ENCODE results near the gene TYW3. TPM values are rescaled to one million over a fixed set of nuclear protein-coding genes. Genes with fewer than 3 reads are reported as not detected.

Gene TYW3
- total and polyA plus RNA-seq, 2 of the 8 experiments (the other 6 are each of a cell fraction or from before 2014, with no cell fraction given), result 6.9 to 31.4 TPM

- H3K9me3 ChIP-seq (ENCODE audit: insufficient read depth in 2 of 2, low read depth in 1 of 2, low read length in 1 of 2), result no peaks in the 10 kb centered on the region
- no peak overlapping the region for H4K8ac ChIP-seq (ENCODE audit: extremely low read depth, insufficient read depth, low read length)
- no peak overlapping the region for H4K5ac ChIP-seq (ENCODE audit: insufficient read length, low read depth, low read length)
- no peaks in the 10 kb centered on the region for H3K27me3 ChIP-seq (replicated peaks in 1 of 4; ENCODE audit: control insufficient read depth in 3 of 4, extremely low read depth in 1 of 4, insufficient read depth in 3 of 4, low read length in 3 of 4)
- H3K18ac ChIP-seq (ENCODE audit: extremely low read depth, low read length), result no peak overlapping the region
- no peak overlapping the region for H3K14ac ChIP-seq (ENCODE audit: insufficient read length)
- no peak overlapping the region for H3K9ac ChIP-seq (replicated peaks in 1 of 4; ENCODE audit: extremely low read depth in 1 of 4, low read depth in 3 of 4, low read length in 3 of 4)
- no peak overlapping the region for H2BK120ac ChIP-seq (replicated peaks; ENCODE audit: low read depth, low read length)
- no peaks in the 10 kb centered on the region for H3K79me2 ChIP-seq (ENCODE audit: control insufficient read depth in 1 of 2, insufficient read depth in 2 of 2, low read length in 2 of 2)
- CTCF ChIA-PET (ENCODE audit: partially characterized antibody), result interaction anchor here (0.7 to 1.2 kb wide), 3 partner anchors 8 to 439 kb away, joined by 3 to 4 read pairs (median 3); no protein-coding TSS in a partner anchor
- POLR2A ChIA-PET (ENCODE audit: partially characterized antibody), result no interaction called here
- peaks cover 0 to 14% (median 3%) of the 10 kb centered on the region in 4 experiments; a peak in 3 of 8 replicates for H3K36me3 ChIP-seq (ENCODE audit: control insufficient read depth in 2 of 4, insufficient read depth in 4 of 4, low read length in 3 of 4)
- H2AK5ac ChIP-seq (ENCODE audit: low read depth, low read length), result no peak overlapping the region
- no peak overlapping the region for H3K4me2 ChIP-seq (ENCODE audit: insufficient read depth in 1 of 2, low read depth in 2 of 2, low read length in 2 of 2)
- no peak overlapping the region for H2BK12ac ChIP-seq (ENCODE audit: low read depth, low read length)
- no peak overlapping the region for H2AFZ ChIP-seq (ENCODE audit: low read length)
- no peak overlapping the region for H3K56ac ChIP-seq (replicated peaks; ENCODE audit: insufficient read length, low read depth, low read length)
- no peak overlapping the region for H2BK15ac ChIP-seq (ENCODE audit: low read length)
- WGBS, 2 experiments (ENCODE audit: extremely low coverage in 1 of 2, insufficient coverage in 1 of 2, insufficient read length in 1 of 2, insufficient replicate concordance in 2 of 2, low coverage in 1 of 2, low lambda C conversion rate in 2 of 2, missing lambda C conversion rate in 1 of 2), result 91% methylated on average over 4 of the region's 4 CpGs; no CpG with 5 or more reads in 1 of the 2 experiments
- no peaks in the 10 kb centered on the region for H3K23me2 ChIP-seq (ENCODE audit: low read depth, low read length)
- H4K20me1 ChIP-seq (replicated peaks in 1 of 2; ENCODE audit: control insufficient read depth in 1 of 2, insufficient read depth in 2 of 2, low read length in 2 of 2), result no peaks in the 10 kb centered on the region
- H3K4ac ChIP-seq (replicated peaks; ENCODE audit: insufficient read length, low read depth, low read length), result no peak overlapping the region
- H3K23ac ChIP-seq (ENCODE audit: insufficient read length), result no peak overlapping the region
- H4K91ac ChIP-seq (replicated peaks; ENCODE audit: insufficient read length, low read length), result no peak overlapping the region
- H3K27ac ChIP-seq (ENCODE audit: low read depth, low read length), result no peak overlapping the region
- no peak overlapping the region for H3K4me3 ChIP-seq (ENCODE audit: extremely low read depth in 1 of 4, insufficient read depth in 2 of 4, low read depth in 3 of 4, low read length in 4 of 4)
- DNase-seq (ENCODE audit: low read depth in 1 of 2, low spot score in 2 of 2) (no peak), FAIRE-seq (no peak)
- no peaks in the 10 kb centered on the region for H3K79me1 ChIP-seq (ENCODE audit: low read depth, low read length)
- H3K4me1 ChIP-seq (replicated peaks in 1 of 4; ENCODE audit: control insufficient read depth in 3 of 4, insufficient read depth in 4 of 4, low read length in 3 of 4), result no peaks in the 10 kb centered on the region
- H2BK20ac ChIP-seq (ENCODE audit: low read length), result no peak overlapping the region
- no peak overlapping the region for H2BK5ac ChIP-seq (ENCODE audit: low read depth, low read length)
- TF ChIP-seq YY1 (IDR thresholded peaks at IDR 0.05; ENCODE audit: low read depth, low read length), result no peak
- no peak for TF ChIP-seq TAF1 (IDR thresholded peaks at IDR 0.05; ENCODE audit: low read depth, low read length)
- TF ChIP-seq HDAC2 (IDR thresholded peaks at IDR 0.05; ENCODE audit: borderline replicate concordance in 1 of 2, low read depth in 2 of 2, low read length in 2 of 2), result no peak
- TF ChIP-seq NRF1 (IDR thresholded peaks at IDR 0.05; ENCODE audit: low read depth, low read length), result no peak
- no peak for TF ChIP-seq TBP (IDR thresholded peaks at IDR 0.05; ENCODE audit: low read depth, low read length)
- TF ChIP-seq CTBP2 (IDR thresholded peaks at IDR 0.05; ENCODE audit: borderline replicate concordance, insufficient read depth, insufficient read length, low read length), result no peak
- TF ChIP-seq E2F6 (IDR thresholded peaks at IDR 0.05), result no peak
- no peak for TF ChIP-seq TAF7 (optimal IDR thresholded peaks at IDR 0.05; ENCODE audit: borderline replicate concordance, low read depth, low read length)
- TF ChIP-seq SIX5 (IDR thresholded peaks at IDR 0.05; ENCODE audit: low read depth, low read length), result no peak
- TF ChIP-seq TEAD4 (IDR thresholded peaks at IDR 0.05; ENCODE audit: low read depth, low read length), result no peak
- no peak for TF ChIP-seq POLR2AphosphoS5 (IDR thresholded peaks at IDR 0.05; ENCODE audit: low read depth, low read length)
- no peak for TF ChIP-seq POU5F1 (IDR thresholded peaks at IDR 0.05; ENCODE audit: low read depth, low read length)
- no peak for TF ChIP-seq NANOG (IDR thresholded peaks at IDR 0.05; ENCODE audit: insufficient read depth, low read depth, low read length, poor library complexity, severe bottlenecking)
- TF ChIP-seq JUN (IDR thresholded peaks at IDR 0.05; ENCODE audit: low read depth, low read length), result no peak
Observed at GRCh38 chr1:74763807-74764206, 30.9 kb downstream of the TYW3 start.
